HCT116 (cell line): ENCODE measurements around the gene AKT3. TPM values are rescaled to one million over a fixed set of nuclear protein-coding genes. Genes with fewer than 3 reads are reported as not detected.

Experiments used
- ATAC-seq: fragments of 200-7000 bp; cut with Tn5 transposase; 2 replicates; pipeline ENCODE4 v1.9.1; 2020; ENCODE audit warnings: mild to moderate bottlenecking, moderate library complexity
- BruUV-seq: library from RNA; stranded (reverse); fragments of 400-500 nt; replicated peaks from 2 replicates; lab custom pipeline; 2021; lab: Mats Ljungman, UMichigan
- CTCF ChIA-PET: fragments of 300-600 bp; sonication (Branson Sonifier 250); formaldehyde crosslinking; loops from one replicate; lab custom pipeline; 2021; ENCODE audit warnings: antibody characterized with exemption; lab: Charles Lee
- POLR2A ChIA-PET: fragments of 300-600, 350-600 bp; sonication (Branson Sonifier 250); formaldehyde crosslinking; loops from one replicate; lab custom pipeline; 2021; ENCODE audit warnings: antibody characterized with exemption; lab: Charles Lee
- RAD21 ChIA-PET, 2 experiments: fragments of 300-600 bp; sonication (Branson Sonifier 250); formaldehyde crosslinking; loops; one replicate each; lab custom pipeline; 2023; ENCODE audit warnings: low total read pairs in 2 of 2; ENCODE audit not compliant: uncharacterized antibody in 2 of 2, unreplicated experiment in 2 of 2, low non-redundant PET in 1 of 2; lab: Charles Lee
- DNase-seq: peaks from one replicate; pipeline ENCODE4 v3.0.0-alpha.2; 2010; ENCODE audit warnings: low read depth, low spot score
- H2AFZ ChIP-seq: fragments of 200-600 bp; shearing (Covaris generic), sonication (generic); 2 replicates; pipeline ENCODE4 v1.6.1; 2017; ENCODE audit warnings: low read depth, mixed run types, mixed read lengths, antibody characterized with exemption, low read length; ENCODE audit not compliant: poor library complexity, severe bottlenecking
- H3K27ac ChIP-seq: 2 replicates; pipeline ENCODE4 v1.5.1; 2012; ENCODE audit warnings: low read depth, low read length
- H3K27me3 ChIP-seq: fragments of 200-600 bp; sonication (generic); 2 replicates; pipeline ENCODE4 v1.6.1; 2016; ENCODE audit warnings: mixed run types, low read length, mixed read lengths; ENCODE audit not compliant: insufficient read depth
- H3K36me3 ChIP-seq, 2 experiments: fragments of 200-500 bp in 1 of 2; fragments of 200-600 bp in 1 of 2; sonication (Bioruptor generic) in 1 of 2; sonication (generic) in 1 of 2; 2 replicates each; pipeline versions ENCODE4 v1.5.1 to v1.6.1; 2014 to 2016; ENCODE audit warnings: low read length in 2 of 2, inconsistent platforms in 1 of 2, mixed read lengths in 1 of 2, mixed run types in 1 of 2; ENCODE audit not compliant: insufficient read depth in 2 of 2, control insufficient read depth in 1 of 2
- H3K4me1 ChIP-seq, 2 experiments: fragments of 200-600 bp in 1 of 2; sonication (generic) in 1 of 2; 2 replicates each; pipeline versions ENCODE4 v1.5.1 to v1.6.1; 2012 to 2017; ENCODE audit warnings: low read length in 2 of 2, inconsistent platforms in 1 of 2, mild to moderate bottlenecking in 1 of 2, mixed read lengths in 1 of 2, mixed run types in 1 of 2, moderate library complexity in 1 of 2; ENCODE audit not compliant: insufficient read depth in 2 of 2, control insufficient read depth in 1 of 2
- H3K4me2 ChIP-seq: fragments of 200-600 bp; sonication (generic); 2 replicates; pipeline ENCODE4 v1.6.1; 2017; ENCODE audit warnings: mixed run types, low read length, mixed read lengths
- H3K4me3 ChIP-seq, 2 experiments: fragments of 200-600 bp in 1 of 2; sonication (generic) in 1 of 2; replicated peaks in 1 of 2; 2 replicates each; pipeline ENCODE4 v1.5.1; 2011 to 2016; ENCODE audit warnings: low read length in 2 of 2, control low read depth in 1 of 2, low read depth in 1 of 2, mild to moderate bottlenecking in 1 of 2, mixed read lengths in 1 of 2, mixed run types in 1 of 2
- H3K79me2 ChIP-seq: fragments of 200-600 bp; sonication (generic); 2 replicates; pipeline ENCODE4 v1.6.1; 2017; ENCODE audit warnings: mild to moderate bottlenecking, mixed run types, low read length, moderate library complexity, mixed read lengths; ENCODE audit not compliant: insufficient read depth
- H3K9ac ChIP-seq: fragments of 200-600 bp; sonication (generic); 2 replicates; pipeline ENCODE4 v1.6.1; 2016; ENCODE audit warnings: low read length, mixed read lengths
- H3K9me2 ChIP-seq: fragments of 200-600 bp; sonication (generic), shearing (Covaris generic); 2 replicates; pipeline ENCODE4 v1.6.1; 2017; ENCODE audit warnings: mixed run types, mild to moderate bottlenecking, moderate library complexity; ENCODE audit not compliant: insufficient read depth
- H3K9me3 ChIP-seq, 2 experiments: fragments of 200-500 bp in 1 of 2; fragments of 200-600 bp in 1 of 2; sonication (Bioruptor generic) in 1 of 2; sonication (generic) in 1 of 2; 2 replicates each; pipeline ENCODE4 v1.6.1; 2014 to 2017; ENCODE audit warnings: low read length in 2 of 2, mixed read lengths in 2 of 2, inconsistent platforms in 1 of 2, low read depth in 1 of 2, mild to moderate bottlenecking in 1 of 2, mixed run types in 1 of 2, moderate library complexity in 1 of 2; ENCODE audit not compliant: control insufficient read depth in 1 of 2, insufficient read depth in 1 of 2
- H4K20me1 ChIP-seq: fragments of 200-600 bp; sonication (generic), shearing (Covaris generic); 2 replicates; pipeline ENCODE4 v1.6.1; 2017; ENCODE audit warnings: mixed run types, mild to moderate bottlenecking, moderate library complexity; ENCODE audit not compliant: insufficient read depth
- CBX3 ChIP-seq: IDR thresholded peaks from 2 replicates; pipeline ENCODE4 v1.6.1; 2012; ENCODE audit warnings: low read depth
- EGR1 ChIP-seq: IDR thresholded peaks from 2 replicates; pipeline ENCODE4 v1.6.1; 2012; ENCODE audit warnings: low read depth
- ELF1 ChIP-seq: IDR thresholded peaks from 2 replicates; pipeline ENCODE4 v1.6.1; 2012; ENCODE audit warnings: low read depth, borderline replicate concordance
- EZH2 ChIP-seq: fragments of 200-600 bp; sonication (generic); IDR thresholded peaks from 2 replicates; pipeline ENCODE4 v1.6.1; 2017; ENCODE audit warnings: antibody characterized with exemption, mixed run types
- EZH2phosphoT487 ChIP-seq: fragments of 200-600 bp; IDR thresholded peaks from 2 replicates; pipeline ENCODE4 v1.6.1; 2018; ENCODE audit warnings: antibody characterized with exemption, borderline replicate concordance
- FOSL1 ChIP-seq: IDR thresholded peaks from 2 replicates; pipeline ENCODE4 v1.6.1; 2012; ENCODE audit warnings: low read depth
- POLR2A ChIP-seq: IDR thresholded peaks from 2 replicates; pipeline ENCODE4 v1.7.0; 2011; ENCODE audit warnings: borderline replicate concordance; ENCODE audit not compliant: insufficient read depth, insufficient read length; ENCODE audit errors: extremely low read depth
- POLR2AphosphoS5 ChIP-seq: IDR thresholded peaks from 2 replicates; pipeline ENCODE4 v1.6.1; 2011; ENCODE audit warnings: mild to moderate bottlenecking, low read depth, low read length, moderate library complexity
- SIN3A ChIP-seq: IDR thresholded peaks from 2 replicates; pipeline ENCODE4 v1.6.1; 2012; ENCODE audit warnings: low read depth
- SRF ChIP-seq: IDR thresholded peaks from 2 replicates; pipeline ENCODE4 v1.6.1; 2012; ENCODE audit warnings: low read depth
- TCF7L2 ChIP-seq: IDR thresholded peaks from 2 replicates; pipeline ENCODE4 v1.7.0; 2011; ENCODE audit warnings: borderline replicate concordance, inconsistent platforms; ENCODE audit not compliant: insufficient read depth, insufficient read length; ENCODE audit errors: extremely low read depth
- YY1 ChIP-seq: IDR thresholded peaks from 2 replicates; pipeline ENCODE4 v1.6.1; 2011; ENCODE audit warnings: low read length, low read depth, moderate library complexity, mild to moderate bottlenecking; ENCODE audit not compliant: insufficient replicate concordance; ENCODE audit errors: extremely low read depth
- ZFX ChIP-seq: fragments of 450-650 bp; IDR thresholded peaks from 2 replicates; pipeline ENCODE4 v1.6.1; 2017
- ZNF274 ChIP-seq: fragments of 200-500 bp; sonication (Bioruptor generic); IDR thresholded peaks from 2 replicates; pipeline ENCODE4 v1.6.1; 2014; ENCODE audit warnings: mild to moderate bottlenecking, low read depth, low read length, inconsistent platforms
- intact Hi-C: fragments of 100-400 bp; cut with micrococcal nuclease; formaldehyde crosslinking; loops from 2 replicates; pipeline ENCODE4 v1.10.0; 2022
- total RNA-seq: library from RNA; stranded (reverse); gene quantifications from one replicate; pipeline ENCODE4 v1.2.1, GENCODE V29; 2021; ENCODE audit not compliant: unreplicated experiment
- TF ChIP-seq, protein P1 (sequence below): IDR thresholded peaks from 2 replicates; pipeline ENCODE4 v1.6.1; 2012
- TF ChIP-seq, protein P2 (sequence below): IDR thresholded peaks from 2 replicates; pipeline ENCODE4 v1.6.1; 2011; ENCODE audit warnings: mild to moderate bottlenecking, low read length, moderate library complexity; ENCODE audit not compliant: insufficient replicate concordance; ENCODE audit errors: extremely low read depth
- TF ChIP-seq, protein P3 (sequence below): IDR thresholded peaks from 2 replicates; pipeline ENCODE4 v1.6.1; 2012; ENCODE audit warnings: low read depth
- TF ChIP-seq, protein P4 (sequence below): IDR thresholded peaks from 2 replicates; pipeline ENCODE4 v1.6.1; 2012
- TF ChIP-seq, protein P5 (sequence below), 3 experiments: fragments of 200-600 bp in 1 of 3; sonication (generic) in 1 of 3; IDR thresholded peaks in 2 of 3; conservative IDR thresholded peaks in 1 of 3; 2 replicates each; pipeline ENCODE4 v1.5.1; 2012 to 2017; ENCODE audit warnings: low read depth in 2 of 3, low read length in 2 of 3, antibody characterized with exemption in 1 of 3, borderline replicate concordance in 1 of 3, control low read depth in 1 of 3, mild to moderate bottlenecking in 1 of 3, mixed read lengths in 1 of 3, mixed run types in 1 of 3, moderate library complexity in 1 of 3; ENCODE audit not compliant: insufficient read depth in 1 of 3

The AKT3 gene
- total RNA-seq, 1 experiment from 2014 or later, result 0.49 TPM

DNA sequence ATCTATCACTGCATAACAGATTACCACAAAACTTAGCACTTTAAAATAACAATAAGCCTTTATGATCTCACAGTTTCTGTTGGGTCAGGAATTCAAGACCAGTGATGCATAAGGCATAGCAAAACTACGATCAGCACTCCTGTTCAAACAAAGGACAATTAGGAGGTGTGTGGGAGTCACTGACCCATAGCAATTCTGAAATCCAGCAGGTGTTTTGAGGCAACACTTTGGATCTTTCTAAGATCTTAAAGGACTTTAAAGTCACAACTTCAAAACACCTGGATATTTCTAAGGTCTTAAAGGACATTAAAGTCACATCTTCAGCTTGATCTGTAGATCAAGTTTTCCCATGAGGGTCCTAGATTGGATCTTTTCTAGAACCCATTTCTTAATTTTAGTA is 35.3 kb downstream of the AKT3 start:
- no peak for TF ChIP-seq POLR2A
- TF ChIP-seq YY1, result no peak
- TF ChIP-seq, protein P1, sequence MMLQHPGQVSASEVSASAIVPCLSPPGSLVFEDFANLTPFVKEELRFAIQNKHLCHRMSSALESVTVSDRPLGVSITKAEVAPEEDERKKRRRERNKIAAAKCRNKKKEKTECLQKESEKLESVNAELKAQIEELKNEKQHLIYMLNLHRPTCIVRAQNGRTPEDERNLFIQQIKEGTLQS, result no peak
- TF ChIP-seq, protein P2, sequence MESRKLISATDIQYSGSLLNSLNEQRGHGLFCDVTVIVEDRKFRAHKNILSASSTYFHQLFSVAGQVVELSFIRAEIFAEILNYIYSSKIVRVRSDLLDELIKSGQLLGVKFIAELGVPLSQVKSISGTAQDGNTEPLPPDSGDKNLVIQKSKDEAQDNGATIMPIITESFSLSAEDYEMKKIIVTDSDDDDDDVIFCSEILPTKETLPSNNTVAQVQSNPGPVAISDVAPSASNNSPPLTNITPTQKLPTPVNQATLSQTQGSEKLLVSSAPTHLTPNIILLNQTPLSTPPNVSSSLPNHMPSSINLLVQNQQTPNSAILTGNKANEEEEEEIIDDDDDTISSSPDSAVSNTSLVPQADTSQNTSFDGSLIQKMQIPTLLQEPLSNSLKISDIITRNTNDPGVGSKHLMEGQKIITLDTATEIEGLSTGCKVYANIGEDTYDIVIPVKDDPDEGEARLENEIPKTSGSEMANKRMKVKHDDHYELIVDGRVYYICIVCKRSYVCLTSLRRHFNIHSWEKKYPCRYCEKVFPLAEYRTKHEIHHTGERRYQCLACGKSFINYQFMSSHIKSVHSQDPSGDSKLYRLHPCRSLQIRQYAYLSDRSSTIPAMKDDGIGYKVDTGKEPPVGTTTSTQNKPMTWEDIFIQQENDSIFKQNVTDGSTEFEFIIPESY, result no peak
- TF ChIP-seq TCF7L2, result no peak
- TF ChIP-seq POLR2AphosphoS5, result no peak
- TF ChIP-seq ZNF274, result no peak
- TF ChIP-seq EGR1, result no peak
- TF ChIP-seq EZH2, result no peak
- TF ChIP-seq, protein P3, sequence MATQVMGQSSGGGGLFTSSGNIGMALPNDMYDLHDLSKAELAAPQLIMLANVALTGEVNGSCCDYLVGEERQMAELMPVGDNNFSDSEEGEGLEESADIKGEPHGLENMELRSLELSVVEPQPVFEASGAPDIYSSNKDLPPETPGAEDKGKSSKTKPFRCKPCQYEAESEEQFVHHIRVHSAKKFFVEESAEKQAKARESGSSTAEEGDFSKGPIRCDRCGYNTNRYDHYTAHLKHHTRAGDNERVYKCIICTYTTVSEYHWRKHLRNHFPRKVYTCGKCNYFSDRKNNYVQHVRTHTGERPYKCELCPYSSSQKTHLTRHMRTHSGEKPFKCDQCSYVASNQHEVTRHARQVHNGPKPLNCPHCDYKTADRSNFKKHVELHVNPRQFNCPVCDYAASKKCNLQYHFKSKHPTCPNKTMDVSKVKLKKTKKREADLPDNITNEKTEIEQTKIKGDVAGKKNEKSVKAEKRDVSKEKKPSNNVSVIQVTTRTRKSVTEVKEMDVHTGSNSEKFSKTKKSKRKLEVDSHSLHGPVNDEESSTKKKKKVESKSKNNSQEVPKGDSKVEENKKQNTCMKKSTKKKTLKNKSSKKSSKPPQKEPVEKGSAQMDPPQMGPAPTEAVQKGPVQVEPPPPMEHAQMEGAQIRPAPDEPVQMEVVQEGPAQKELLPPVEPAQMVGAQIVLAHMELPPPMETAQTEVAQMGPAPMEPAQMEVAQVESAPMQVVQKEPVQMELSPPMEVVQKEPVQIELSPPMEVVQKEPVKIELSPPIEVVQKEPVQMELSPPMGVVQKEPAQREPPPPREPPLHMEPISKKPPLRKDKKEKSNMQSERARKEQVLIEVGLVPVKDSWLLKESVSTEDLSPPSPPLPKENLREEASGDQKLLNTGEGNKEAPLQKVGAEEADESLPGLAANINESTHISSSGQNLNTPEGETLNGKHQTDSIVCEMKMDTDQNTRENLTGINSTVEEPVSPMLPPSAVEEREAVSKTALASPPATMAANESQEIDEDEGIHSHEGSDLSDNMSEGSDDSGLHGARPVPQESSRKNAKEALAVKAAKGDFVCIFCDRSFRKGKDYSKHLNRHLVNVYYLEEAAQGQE, result no peak
- no peak for TF ChIP-seq ZFX
- TF ChIP-seq CBX3, result no peak
- TF ChIP-seq EZH2phosphoT487, result no peak
- no peak for TF ChIP-seq FOSL1
- TF ChIP-seq SRF, result no peak
- no peak for TF ChIP-seq SIN3A
- TF ChIP-seq ELF1, result no peak
- TF ChIP-seq, protein P4, sequence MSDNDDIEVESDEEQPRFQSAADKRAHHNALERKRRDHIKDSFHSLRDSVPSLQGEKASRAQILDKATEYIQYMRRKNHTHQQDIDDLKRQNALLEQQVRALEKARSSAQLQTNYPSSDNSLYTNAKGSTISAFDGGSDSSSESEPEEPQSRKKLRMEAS, result no peak
- TF ChIP-seq, protein P5, sequence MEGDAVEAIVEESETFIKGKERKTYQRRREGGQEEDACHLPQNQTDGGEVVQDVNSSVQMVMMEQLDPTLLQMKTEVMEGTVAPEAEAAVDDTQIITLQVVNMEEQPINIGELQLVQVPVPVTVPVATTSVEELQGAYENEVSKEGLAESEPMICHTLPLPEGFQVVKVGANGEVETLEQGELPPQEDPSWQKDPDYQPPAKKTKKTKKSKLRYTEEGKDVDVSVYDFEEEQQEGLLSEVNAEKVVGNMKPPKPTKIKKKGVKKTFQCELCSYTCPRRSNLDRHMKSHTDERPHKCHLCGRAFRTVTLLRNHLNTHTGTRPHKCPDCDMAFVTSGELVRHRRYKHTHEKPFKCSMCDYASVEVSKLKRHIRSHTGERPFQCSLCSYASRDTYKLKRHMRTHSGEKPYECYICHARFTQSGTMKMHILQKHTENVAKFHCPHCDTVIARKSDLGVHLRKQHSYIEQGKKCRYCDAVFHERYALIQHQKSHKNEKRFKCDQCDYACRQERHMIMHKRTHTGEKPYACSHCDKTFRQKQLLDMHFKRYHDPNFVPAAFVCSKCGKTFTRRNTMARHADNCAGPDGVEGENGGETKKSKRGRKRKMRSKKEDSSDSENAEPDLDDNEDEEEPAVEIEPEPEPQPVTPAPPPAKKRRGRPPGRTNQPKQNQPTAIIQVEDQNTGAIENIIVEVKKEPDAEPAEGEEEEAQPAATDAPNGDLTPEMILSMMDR (IDR thresholded peaks at IDR 0.05 in 2 of 3, conservative IDR thresholded peaks at IDR 0.05 in 1 of 3; ENCODE audit: borderline replicate concordance in 1 of 3, insufficient read depth in 1 of 3, low read depth in 2 of 3, low read length in 2 of 3), result no peak
- Histone ChIP-seq H2AFZ (no peak overlapping the region), H3K9me3 (no peaks in the 10 kb centered on the region), H3K9me2 (no peaks in the 10 kb centered on the region), H4K20me1 (no peaks in the 10 kb centered on the region), H3K9ac (no peak overlapping the region), H3K4me2 (no peak overlapping the region), H3K27me3 (no peaks in the 10 kb centered on the region), H3K27ac (no peak overlapping the region), H3K4me3 (no peak overlapping the region), H3K4me1 (no peaks in the 10 kb centered on the region), H3K36me3 (no peaks in the 10 kb centered on the region), H3K79me2 (no peaks in the 10 kb centered on the region)
- ChIA-PET POLR2A (no interaction called here), CTCF (no interaction called here), RAD21 (no interaction called here)
- DNase-seq, result no peak
- ATAC-seq, result no peak
- intact Hi-C loops, result no loop called here
- BruUV-seq, result no TSS peak
